ENCODE measurements around the gene PTPRM. TPM values are rescaled to one million over a fixed set of nuclear protein-coding genes. Genes with fewer than 3 reads are reported as not detected.

The PTPRM gene
- total and polyA plus RNA-seq, 2 of the 8 experiments (the other 6 are each of a cell fraction or from before 2014, with no cell fraction given): 4.1 to 7.0 TPM

DNA sequence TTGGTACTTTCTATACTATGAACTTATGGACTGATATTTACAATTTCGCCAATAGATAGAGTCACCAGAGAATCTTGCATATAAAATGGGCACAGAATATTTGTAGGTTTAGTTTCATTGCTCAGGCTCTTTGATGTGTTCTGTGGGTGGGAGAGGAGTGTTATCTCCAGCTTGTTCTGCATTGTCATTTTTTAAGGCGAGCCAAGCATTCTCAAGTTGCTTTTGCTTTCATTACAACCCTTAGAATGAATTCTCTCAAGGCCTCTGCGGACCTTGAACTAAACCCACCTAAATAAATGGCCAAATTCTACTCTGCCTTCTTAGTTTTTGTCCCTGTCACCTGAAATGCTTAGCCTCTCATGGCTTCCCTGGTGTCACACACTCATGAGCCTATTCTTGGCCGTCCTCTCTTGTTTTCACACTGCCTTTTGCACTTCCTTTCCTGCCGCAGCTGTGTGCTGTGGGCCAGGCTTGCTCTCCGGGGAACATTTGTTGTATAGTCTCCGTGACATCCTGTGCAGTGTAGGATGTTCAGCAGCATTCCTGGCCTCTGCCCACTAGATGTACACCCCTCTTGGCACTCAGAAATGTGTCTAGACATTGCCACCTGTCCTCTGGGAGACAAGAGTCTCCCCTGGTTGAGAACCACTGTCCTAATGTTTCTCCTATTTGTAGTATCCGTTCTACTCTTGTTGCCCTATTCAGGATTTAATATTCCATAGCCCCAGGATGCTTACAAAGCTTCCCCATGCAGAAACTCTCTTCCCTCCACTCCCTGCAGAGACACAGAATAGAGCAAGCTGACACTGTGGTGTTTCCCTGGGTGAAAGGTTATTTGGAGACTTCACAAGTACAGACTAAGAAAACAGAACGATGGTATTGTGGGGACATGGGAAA, 255.6 kb downstream of the PTPRM start (continued):
- TF ChIP-seq, protein P1, sequence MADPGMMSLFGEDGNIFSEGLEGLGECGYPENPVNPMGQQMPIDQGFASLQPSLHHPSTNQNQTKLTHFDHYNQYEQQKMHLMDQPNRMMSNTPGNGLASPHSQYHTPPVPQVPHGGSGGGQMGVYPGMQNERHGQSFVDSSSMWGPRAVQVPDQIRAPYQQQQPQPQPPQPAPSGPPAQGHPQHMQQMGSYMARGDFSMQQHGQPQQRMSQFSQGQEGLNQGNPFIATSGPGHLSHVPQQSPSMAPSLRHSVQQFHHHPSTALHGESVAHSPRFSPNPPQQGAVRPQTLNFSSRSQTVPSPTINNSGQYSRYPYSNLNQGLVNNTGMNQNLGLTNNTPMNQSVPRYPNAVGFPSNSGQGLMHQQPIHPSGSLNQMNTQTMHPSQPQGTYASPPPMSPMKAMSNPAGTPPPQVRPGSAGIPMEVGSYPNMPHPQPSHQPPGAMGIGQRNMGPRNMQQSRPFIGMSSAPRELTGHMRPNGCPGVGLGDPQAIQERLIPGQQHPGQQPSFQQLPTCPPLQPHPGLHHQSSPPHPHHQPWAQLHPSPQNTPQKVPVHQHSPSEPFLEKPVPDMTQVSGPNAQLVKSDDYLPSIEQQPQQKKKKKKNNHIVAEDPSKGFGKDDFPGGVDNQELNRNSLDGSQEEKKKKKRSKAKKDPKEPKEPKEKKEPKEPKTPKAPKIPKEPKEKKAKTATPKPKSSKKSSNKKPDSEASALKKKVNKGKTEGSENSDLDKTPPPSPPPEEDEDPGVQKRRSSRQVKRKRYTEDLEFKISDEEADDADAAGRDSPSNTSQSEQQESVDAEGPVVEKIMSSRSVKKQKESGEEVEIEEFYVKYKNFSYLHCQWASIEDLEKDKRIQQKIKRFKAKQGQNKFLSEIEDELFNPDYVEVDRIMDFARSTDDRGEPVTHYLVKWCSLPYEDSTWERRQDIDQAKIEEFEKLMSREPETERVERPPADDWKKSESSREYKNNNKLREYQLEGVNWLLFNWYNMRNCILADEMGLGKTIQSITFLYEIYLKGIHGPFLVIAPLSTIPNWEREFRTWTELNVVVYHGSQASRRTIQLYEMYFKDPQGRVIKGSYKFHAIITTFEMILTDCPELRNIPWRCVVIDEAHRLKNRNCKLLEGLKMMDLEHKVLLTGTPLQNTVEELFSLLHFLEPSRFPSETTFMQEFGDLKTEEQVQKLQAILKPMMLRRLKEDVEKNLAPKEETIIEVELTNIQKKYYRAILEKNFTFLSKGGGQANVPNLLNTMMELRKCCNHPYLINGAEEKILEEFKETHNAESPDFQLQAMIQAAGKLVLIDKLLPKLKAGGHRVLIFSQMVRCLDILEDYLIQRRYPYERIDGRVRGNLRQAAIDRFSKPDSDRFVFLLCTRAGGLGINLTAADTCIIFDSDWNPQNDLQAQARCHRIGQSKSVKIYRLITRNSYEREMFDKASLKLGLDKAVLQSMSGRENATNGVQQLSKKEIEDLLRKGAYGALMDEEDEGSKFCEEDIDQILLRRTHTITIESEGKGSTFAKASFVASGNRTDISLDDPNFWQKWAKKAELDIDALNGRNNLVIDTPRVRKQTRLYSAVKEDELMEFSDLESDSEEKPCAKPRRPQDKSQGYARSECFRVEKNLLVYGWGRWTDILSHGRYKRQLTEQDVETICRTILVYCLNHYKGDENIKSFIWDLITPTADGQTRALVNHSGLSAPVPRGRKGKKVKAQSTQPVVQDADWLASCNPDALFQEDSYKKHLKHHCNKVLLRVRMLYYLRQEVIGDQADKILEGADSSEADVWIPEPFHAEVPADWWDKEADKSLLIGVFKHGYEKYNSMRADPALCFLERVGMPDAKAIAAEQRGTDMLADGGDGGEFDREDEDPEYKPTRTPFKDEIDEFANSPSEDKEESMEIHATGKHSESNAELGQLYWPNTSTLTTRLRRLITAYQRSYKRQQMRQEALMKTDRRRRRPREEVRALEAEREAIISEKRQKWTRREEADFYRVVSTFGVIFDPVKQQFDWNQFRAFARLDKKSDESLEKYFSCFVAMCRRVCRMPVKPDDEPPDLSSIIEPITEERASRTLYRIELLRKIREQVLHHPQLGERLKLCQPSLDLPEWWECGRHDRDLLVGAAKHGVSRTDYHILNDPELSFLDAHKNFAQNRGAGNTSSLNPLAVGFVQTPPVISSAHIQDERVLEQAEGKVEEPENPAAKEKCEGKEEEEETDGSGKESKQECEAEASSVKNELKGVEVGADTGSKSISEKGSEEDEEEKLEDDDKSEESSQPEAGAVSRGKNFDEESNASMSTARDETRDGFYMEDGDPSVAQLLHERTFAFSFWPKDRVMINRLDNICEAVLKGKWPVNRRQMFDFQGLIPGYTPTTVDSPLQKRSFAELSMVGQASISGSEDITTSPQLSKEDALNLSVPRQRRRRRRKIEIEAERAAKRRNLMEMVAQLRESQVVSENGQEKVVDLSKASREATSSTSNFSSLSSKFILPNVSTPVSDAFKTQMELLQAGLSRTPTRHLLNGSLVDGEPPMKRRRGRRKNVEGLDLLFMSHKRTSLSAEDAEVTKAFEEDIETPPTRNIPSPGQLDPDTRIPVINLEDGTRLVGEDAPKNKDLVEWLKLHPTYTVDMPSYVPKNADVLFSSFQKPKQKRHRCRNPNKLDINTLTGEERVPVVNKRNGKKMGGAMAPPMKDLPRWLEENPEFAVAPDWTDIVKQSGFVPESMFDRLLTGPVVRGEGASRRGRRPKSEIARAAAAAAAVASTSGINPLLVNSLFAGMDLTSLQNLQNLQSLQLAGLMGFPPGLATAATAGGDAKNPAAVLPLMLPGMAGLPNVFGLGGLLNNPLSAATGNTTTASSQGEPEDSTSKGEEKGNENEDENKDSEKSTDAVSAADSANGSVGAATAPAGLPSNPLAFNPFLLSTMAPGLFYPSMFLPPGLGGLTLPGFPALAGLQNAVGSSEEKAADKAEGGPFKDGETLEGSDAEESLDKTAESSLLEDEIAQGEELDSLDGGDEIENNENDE (IDR thresholded peaks at IDR 0.05; ENCODE audit: insufficient replicate concordance, low read length): no peak
- TF ChIP-seq TCF12 (IDR thresholded peaks at IDR 0.05; ENCODE audit: low read depth, low read length): no peak
- no peak for TF ChIP-seq POLR2AphosphoS5 (IDR thresholded peaks at IDR 0.05; ENCODE audit: low read depth, low read length)
- TF ChIP-seq RXRA (IDR thresholded peaks at IDR 0.05; ENCODE audit: insufficient read depth, low read depth, low read length): no peak
